Neural cell (in vitro differentiated cells): Measurements from ENCODE around the gene NFAM1. TPM values are rescaled to one million over a fixed set of nuclear protein-coding genes. Genes with fewer than 3 reads are reported as not detected.

Source experiments
- H2AFZ ChIP-seq: fragments of 200-600, 300-800 bp; sonication (generic), shearing (Covaris generic); 2 replicates; pipeline ENCODE4 v1.6.0; 2014; ENCODE audit warnings: low read depth, mild to moderate bottlenecking, antibody characterized with exemption, low read length, moderate library complexity
- H3F3A ChIP-seq: fragments of 200-600 bp; shearing (Covaris generic); 2 replicates; pipeline ENCODE4 v1.6.1; 2016; ENCODE audit warnings: mild to moderate bottlenecking, moderate library complexity, mixed read lengths, antibody characterized with exemption, low read length; ENCODE audit not compliant: insufficient read depth, poor library complexity, severe bottlenecking
- H3K27ac ChIP-seq: fragments of 200-600, 300-800 bp; sonication (generic), shearing (Covaris generic); 2 replicates; pipeline ENCODE4 v1.5.1; 2014; ENCODE audit warnings: mild to moderate bottlenecking, low read length, moderate library complexity
- H3K27me3 ChIP-seq: fragments of 300-800, 200-600 bp; sonication (generic), shearing (Covaris generic); 2 replicates; pipeline ENCODE4 v1.6.0; 2014; ENCODE audit warnings: mild to moderate bottlenecking, low read depth, low read length, moderate library complexity; ENCODE audit not compliant: insufficient read depth
- H3K36me3 ChIP-seq: fragments of 300-800, 200-600 bp; sonication (generic), shearing (Covaris generic); 2 replicates; pipeline ENCODE4 v1.5.1; 2014; ENCODE audit warnings: mild to moderate bottlenecking, antibody characterized with exemption, low read length, moderate library complexity; ENCODE audit not compliant: insufficient read depth
- H3K4me2 ChIP-seq: fragments of 300-800, 200-600 bp; sonication (generic), shearing (Covaris generic); 2 replicates; pipeline ENCODE4 v1.6.0; 2014; ENCODE audit warnings: mild to moderate bottlenecking, low read length
- H3K4me3 ChIP-seq: fragments of 300-800, 200-600 bp; sonication (generic), shearing (Covaris generic); 2 replicates; pipeline ENCODE4 v1.5.1; 2014; ENCODE audit warnings: mild to moderate bottlenecking, low read length, moderate library complexity
- H3K79me2 ChIP-seq: fragments of 200-600 bp; shearing (Covaris generic); replicated peaks from 2 replicates; pipeline ENCODE4 v1.6.0; 2014; ENCODE audit warnings: mild to moderate bottlenecking, low read length, moderate library complexity; ENCODE audit not compliant: insufficient read depth
- H3K9ac ChIP-seq: fragments of 300-800, 200-600 bp; sonication (generic), shearing (Covaris generic); 2 replicates; pipeline ENCODE4 v1.6.1; 2016; ENCODE audit warnings: mild to moderate bottlenecking, low read length, mixed read lengths
- H3K9me2 ChIP-seq: fragments of 200-600 bp; shearing (Covaris generic); 2 replicates; pipeline ENCODE4 v1.6.1; 2016; ENCODE audit warnings: mild to moderate bottlenecking, low read length, mixed read lengths; ENCODE audit not compliant: insufficient read depth
- H3K9me3 ChIP-seq: fragments of 200-600, 300-800 bp; sonication (generic), shearing (Covaris generic); 2 replicates; pipeline ENCODE4 v1.6.1; 2016; ENCODE audit warnings: mild to moderate bottlenecking, mixed run types, low read length, moderate library complexity, mixed read lengths
- H4K20me1 ChIP-seq: fragments of 200-600 bp; shearing (Covaris generic); 2 replicates; pipeline ENCODE4 v1.6.1; 2016; ENCODE audit warnings: mild to moderate bottlenecking, mixed run types; ENCODE audit not compliant: insufficient read depth
- CTCF ChIP-seq: fragments of 450-650 bp; IDR thresholded peaks from 2 replicates; pipeline ENCODE4 v1.5.1; 2014; ENCODE audit warnings: antibody characterized with exemption, mild to moderate bottlenecking, moderate library complexity; ENCODE audit not compliant: poor library complexity, severe bottlenecking
- EP300 ChIP-seq: fragments of 450-650 bp; conservative IDR thresholded peaks from 2 replicates; pipeline ENCODE4 v1.6.1; 2014; ENCODE audit warnings: antibody characterized with exemption, mild to moderate bottlenecking, moderate library complexity; ENCODE audit not compliant: poor library complexity, severe bottlenecking
- EZH2 ChIP-seq: fragments of 200-600, 300-800 bp; shearing (Covaris generic), sonication (generic); IDR thresholded peaks from 2 replicates; pipeline ENCODE4 v1.6.1; 2014; ENCODE audit warnings: antibody characterized with exemption, low read length, borderline replicate concordance, mild to moderate bottlenecking; ENCODE audit not compliant: insufficient read depth, poor library complexity, severe bottlenecking
- MXI1 ChIP-seq: fragments of 450-650 bp; conservative IDR thresholded peaks from 2 replicates; pipeline ENCODE4 v1.6.1; 2014; ENCODE audit warnings: antibody characterized with exemption, mild to moderate bottlenecking; ENCODE audit not compliant: poor library complexity, severe bottlenecking
- POLR2AphosphoS5 ChIP-seq: IDR thresholded peaks from 2 replicates; pipeline ENCODE4 v1.6.1; 2012
- RAD21 ChIP-seq: fragments of 450-650 bp; conservative IDR thresholded peaks from 2 replicates; pipeline ENCODE4 v1.6.1; 2014; ENCODE audit warnings: antibody characterized with exemption, mild to moderate bottlenecking, moderate library complexity
- REST ChIP-seq: IDR thresholded peaks from 2 replicates; pipeline ENCODE4 v1.6.1; 2012; ENCODE audit warnings: borderline replicate concordance
- SMC3 ChIP-seq: fragments of 450-650 bp; conservative IDR thresholded peaks from 2 replicates; pipeline ENCODE4 v1.6.1; 2014; ENCODE audit warnings: antibody characterized with exemption, mild to moderate bottlenecking, moderate library complexity; ENCODE audit not compliant: poor library complexity
- TAF1 ChIP-seq: IDR thresholded peaks from 2 replicates; pipeline ENCODE4 v1.6.1; 2012; ENCODE audit warnings: low read depth
- polyA plus RNA-seq: library from polyadenylated mRNA; depleted of rRNA; stranded (reverse); fragments of >200 nt; gene quantifications from 2 replicates; pipeline ENCODE4 v1.2.3, GENCODE V29; 2014

The NFAM1 gene
- polyA plus RNA-seq, 1 donor from 2014 or later, result 0.05 TPM

- Histone ChIP-seq H3K9me3 (no peaks in the 10 kb centered on the region), H4K20me1 (no peaks in the 10 kb centered on the region), H3K9ac (peak overlapping the region; percentile 88), H3K27ac (peak overlapping the region; percentile 95), H3K4me2 (peak overlapping the region; percentile 89), H3F3A (peaks cover 5% of the 10 kb centered on the region), H3K9me2 (no peaks in the 10 kb centered on the region), H2AFZ (no peak overlapping the region), H3K36me3 (no peaks in the 10 kb centered on the region), H3K79me2 (peaks cover 57% of the 10 kb centered on the region), H3K4me3 (peak overlapping the region; percentile 68), H3K27me3 (no peaks in the 10 kb centered on the region)
- no peak for TF ChIP-seq TAF1
Observed at GRCh38 chr22:42340150-42340549, 92.1 kb downstream of the NFAM1 start.

- Histone ChIP-seq H3K27ac (peak overlapping the region; percentile 5), H2AFZ (no peak overlapping the region), H3K27me3 (no peaks in the 10 kb centered on the region), H3K4me2 (no peak overlapping the region), H3K9me3 (no peaks in the 10 kb centered on the region), H3F3A (peaks cover 5% of the 10 kb centered on the region), H3K9ac (peak overlapping the region; percentile 88), H3K9me2 (no peaks in the 10 kb centered on the region), H3K4me3 (no peak overlapping the region), H3K79me2 (peaks cover 72% of the 10 kb centered on the region), H4K20me1 (no peaks in the 10 kb centered on the region), H3K36me3 (no peaks in the 10 kb centered on the region)
- TF ChIP-seq MXI1 (no peak), SMC3 (no peak), TAF1 (no peak), REST (no peak), CTCF (no peak), POLR2AphosphoS5 (no peak), RAD21 (no peak), EZH2 (no peak), EP300 (no peak)
Observed at GRCh38 chr22:42338479-42338878, 93.7 kb downstream of the NFAM1 start.

- Histone ChIP-seq H3K9ac (no peak overlapping the region), H4K20me1 (no peaks in the 10 kb centered on the region), H3K4me3 (no peak overlapping the region), H3K79me2 (peaks cover 65% of the 10 kb centered on the region), H3F3A (peaks cover 5% of the 10 kb centered on the region), H3K27ac (no peak overlapping the region), H3K4me2 (no peak overlapping the region), H3K27me3 (no peaks in the 10 kb centered on the region), H3K9me2 (no peaks in the 10 kb centered on the region), H3K36me3 (no peaks in the 10 kb centered on the region), H2AFZ (no peak overlapping the region), H3K9me3 (no peaks in the 10 kb centered on the region)
- TF ChIP-seq SMC3 (no peak), POLR2AphosphoS5 (no peak), CTCF (no peak), TAF1 (no peak), EZH2 (no peak), REST (no peak), MXI1 (no peak), EP300 (no peak), RAD21 (no peak)
Observed at GRCh38 chr22:42337356-42337755, 94.8 kb downstream of the NFAM1 start.
